ENCODE measurements around the gene EMC7. TPM values are rescaled to one million over a fixed set of nuclear protein-coding genes. Genes with fewer than 3 reads are reported as not detected.
A peak's percentile ranks its signal among the peaks of the same experiment; 100 is the strongest.

EMC7 gene
- total and polyA plus RNA-seq, 9 of the 15 experiments (the other 6 are each of a cell fraction or from before 2014, with no cell fraction given), result 25.8 to 92.8 (median 49.7) TPM

- TF ChIP-seq HDGF (IDR thresholded peaks at IDR 0.05), result no peak
- 0 out of 2 replicates have a peak, but pooled peaks have one; percentile 28 for TF ChIP-seq NCOA1 (IDR thresholded peaks at IDR 0.05; ENCODE audit: low read depth)
- TF ChIP-seq TAF9B (IDR thresholded peaks at IDR 0.05; ENCODE audit: partially characterized antibody), result no peak
- 0 out of 4 replicates have a peak, but pooled peaks of 1 of the 2 experiments have one; percentile 51 for TF ChIP-seq ARNT (IDR thresholded peaks at IDR 0.05)
- TF ChIP-seq BRD4 (IDR thresholded peaks at IDR 0.05), result no peak
- TF ChIP-seq CREB3L1 (IDR thresholded peaks at IDR 0.05; ENCODE audit: borderline replicate concordance, low read depth), result 0 out of 2 replicates have a peak, but pooled peaks have one; percentile 16
- no peak for TF ChIP-seq POLR3G (IDR thresholded peaks at IDR 0.05; ENCODE audit: extremely low read depth, insufficient read length, insufficient replicate concordance)
- peak; percentile 18; the same call in 1 of the 2 replicates for TF ChIP-seq NKRF (IDR thresholded peaks at IDR 0.05; ENCODE audit: borderline replicate concordance)
- no peak for TF ChIP-seq SLC30A9 (CRISPR knock-in tag; IDR thresholded peaks at IDR 0.05)
- TF ChIP-seq USF2 (CRISPR knock-in tag; IDR thresholded peaks at IDR 0.05), result no peak
- no peak for TF ChIP-seq GTF2A2 (tag; IDR thresholded peaks at IDR 0.05)
- peak; percentile 80; the same call in 1 of the 2 replicates for TF ChIP-seq PHF21A (IDR thresholded peaks at IDR 0.05; ENCODE audit: borderline replicate concordance, low read depth)
- TF ChIP-seq SIN3B (IDR thresholded peaks at IDR 0.05; ENCODE audit: low read depth), result no peak
- 0 out of 2 replicates have a peak, but pooled peaks have one; percentile 60 for TF ChIP-seq RREB1 (CRISPR knock-in tag; IDR thresholded peaks at IDR 0.05)
- no peak for TF ChIP-seq BRD9 (IDR thresholded peaks at IDR 0.05; ENCODE audit: low read depth, partially characterized antibody)
- TF ChIP-seq RBBP5 (IDR thresholded peaks at IDR 0.05; ENCODE audit: borderline replicate concordance, insufficient read depth, low read length, poor library complexity, severe bottlenecking), result peak; percentile 6
- TF ChIP-seq CTBP1 (IDR thresholded peaks at IDR 0.05; ENCODE audit: borderline replicate concordance), result no peak
Observed at GRCh38 chr15:34102175-34102925, 688 bp upstream of the EMC7 start (continued).

Data from K562 (cell line).